IPS-18a (cell line): Measurements from ENCODE around the gene TRIM4.
"Not testable (repeated sequence)": the region's sequence is repeated elsewhere in the genome, so short reads cannot be mapped to it uniquely, and the experiment has no call there.

Experiments
- H3K27ac ChIP-seq: one replicate; pipeline ENCODE4 v1.5.1; 2013; ENCODE audit warnings: low read length
- H3K27me3 ChIP-seq: one replicate; pipeline ENCODE4 v1.6.1; 2013; ENCODE audit warnings: mild to moderate bottlenecking, low read length; ENCODE audit not compliant: control insufficient read depth, insufficient read depth
- H3K36me3 ChIP-seq: one replicate; pipeline ENCODE4 v1.6.1; 2013; ENCODE audit warnings: low read depth, low read length; ENCODE audit not compliant: control insufficient read depth
- H3K4me1 ChIP-seq: one replicate; pipeline ENCODE4 v1.6.1; 2013; ENCODE audit warnings: low read depth, low read length; ENCODE audit not compliant: control insufficient read depth
- H3K4me3 ChIP-seq: one replicate; pipeline ENCODE4 v1.5.1; 2013; ENCODE audit warnings: low read length
- H3K9ac ChIP-seq: one replicate; pipeline ENCODE4 v1.6.1; 2013; ENCODE audit warnings: mild to moderate bottlenecking, low read length, moderate library complexity
- H3K9me3 ChIP-seq: one replicate; pipeline ENCODE4 v1.6.1; 2013; ENCODE audit warnings: low read depth, low read length; ENCODE audit not compliant: control insufficient read depth

The TRIM4 gene

GRCh38 chr7:99938296-99938695, 19.0 kb upstream of the TRIM4 start:
- H3K9me3 ChIP-seq = peaks cover 18% of the 10 kb centered on the region
- no peaks in the 10 kb centered on the region for H3K27me3 ChIP-seq
- H3K27ac ChIP-seq = no peak overlapping the region
- H3K36me3 ChIP-seq = no peaks in the 10 kb centered on the region
- peaks cover 3% of the 10 kb centered on the region for H3K4me1 ChIP-seq
- H3K4me3 ChIP-seq = no peak overlapping the region
- H3K9ac ChIP-seq = no peak overlapping the region

DNA sequence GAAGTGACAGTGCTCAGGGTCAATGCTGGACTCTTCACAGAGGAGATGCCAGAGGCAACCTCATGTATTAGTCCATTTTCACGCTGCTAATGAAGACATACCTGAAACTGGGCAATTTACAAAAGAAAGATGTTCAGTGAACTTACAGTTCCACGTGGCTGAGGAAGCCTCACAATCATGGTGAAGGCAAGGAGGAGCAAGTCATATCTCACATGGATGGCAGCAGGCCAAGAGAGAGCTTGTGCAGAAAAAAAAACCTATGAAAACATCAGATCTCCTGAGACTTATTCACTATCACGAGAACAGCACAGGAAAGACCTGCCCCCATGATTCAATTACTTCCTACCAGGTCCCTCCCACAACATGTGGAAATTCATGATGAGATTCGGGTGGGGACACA, 15.7 kb upstream of the TRIM4 start:
- not testable (repeated sequence) for H3K4me1 ChIP-seq, H3K9ac ChIP-seq, H3K36me3 ChIP-seq, H3K27ac ChIP-seq, H3K27me3 ChIP-seq, H3K4me3 ChIP-seq
- peaks cover 18% of the 10 kb centered on the region for H3K9me3 ChIP-seq

DNA sequence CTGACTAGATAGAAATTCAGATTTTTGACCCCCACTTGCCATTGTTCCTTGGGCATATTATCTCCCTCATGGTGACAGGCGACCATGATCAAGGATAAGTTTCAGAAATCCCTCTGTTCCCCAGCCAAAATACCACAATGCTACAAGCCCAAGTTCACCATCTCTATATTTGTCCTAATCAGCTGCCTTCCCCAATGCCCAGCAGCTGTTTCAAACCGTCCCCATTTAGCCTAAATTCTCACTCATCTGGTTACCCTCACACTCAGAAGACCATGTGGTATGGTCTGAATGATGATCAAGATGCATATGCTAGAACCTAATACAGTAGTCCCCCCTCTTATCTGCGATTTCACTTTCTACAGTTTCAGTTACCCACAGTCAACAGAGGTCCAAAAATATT, 11.0 kb upstream of the TRIM4 start:
- Histone ChIP-seq H3K36me3 (no peaks in the 10 kb centered on the region), H3K9ac (no peak overlapping the region), H3K4me1 (peaks cover 12% of the 10 kb centered on the region), H3K9me3 (no peaks in the 10 kb centered on the region), H3K27ac (no peak overlapping the region), H3K27me3 (peaks cover 10% of the 10 kb centered on the region), H3K4me3 (no peak overlapping the region)

GRCh38 chr7:99929730-99930053, 10.4 kb upstream of the TRIM4 start:
- Histone ChIP-seq H3K27me3 (peaks cover 10% of the 10 kb centered on the region), H3K27ac (no peak overlapping the region), H3K36me3 (no peaks in the 10 kb centered on the region), H3K9ac (no peak overlapping the region), H3K4me3 (peak overlapping the region; percentile 53), H3K4me1 (peaks cover 12% of the 10 kb centered on the region), H3K9me3 (no peaks in the 10 kb centered on the region)

DNA sequence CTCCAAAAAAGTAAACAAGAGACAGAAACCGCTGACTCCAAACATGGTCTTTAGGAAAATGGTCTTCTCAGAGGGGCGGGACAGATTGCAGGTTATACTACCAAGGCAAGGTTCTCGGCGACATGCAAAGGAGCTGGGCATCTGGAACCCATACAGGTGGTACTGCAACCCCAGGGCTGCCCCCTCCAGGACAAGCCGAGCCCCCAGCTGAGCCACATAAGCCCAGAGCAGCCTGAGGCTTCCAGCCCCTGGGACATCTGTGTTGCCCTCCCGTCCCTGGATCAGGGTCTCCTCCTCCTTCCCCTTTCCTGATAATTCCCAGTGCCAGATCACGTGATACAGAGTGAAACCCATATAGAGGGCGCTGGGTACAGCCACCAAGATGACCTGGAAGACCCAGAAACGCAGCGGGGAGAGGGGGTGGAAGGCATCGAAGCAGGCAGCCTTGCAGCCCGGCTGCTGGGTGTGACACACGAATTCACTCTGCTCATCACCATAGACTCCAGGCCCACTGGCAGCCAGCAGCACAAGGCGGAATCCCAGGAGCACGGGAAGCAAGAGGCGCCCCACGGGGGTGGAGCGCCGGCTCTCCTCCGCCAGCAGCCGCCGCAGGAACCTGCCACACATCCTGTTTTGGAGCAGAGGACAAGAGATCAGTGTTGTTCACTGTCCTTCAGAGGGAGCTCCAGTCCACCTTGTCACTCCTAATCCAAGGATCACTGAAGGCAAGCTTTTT, 9.8 kb upstream of the TRIM4 start, which contains the start of gene GJC3:
Gene GJC3, minus strand, starts transcription at position 627 of the 736 bp plus-strand sequence. Its CDS starts 0 bp downstream, at position 627.
- H3K9me3 ChIP-seq = no peaks in the 10 kb centered on the region
- peak within 1 kb of the TSS; percentile 53 for H3K4me3 ChIP-seq
- H3K27me3 ChIP-seq = peaks cover 10% of the 10 kb centered on the region
- no peak within 1 kb of the TSS for H3K27ac ChIP-seq
- peaks cover 10% of the 10 kb centered on the region for H3K4me1 ChIP-seq
- no peaks in the 10 kb centered on the region for H3K36me3 ChIP-seq
- H3K9ac ChIP-seq = peak within 1 kb of the TSS; percentile 44

DNA sequence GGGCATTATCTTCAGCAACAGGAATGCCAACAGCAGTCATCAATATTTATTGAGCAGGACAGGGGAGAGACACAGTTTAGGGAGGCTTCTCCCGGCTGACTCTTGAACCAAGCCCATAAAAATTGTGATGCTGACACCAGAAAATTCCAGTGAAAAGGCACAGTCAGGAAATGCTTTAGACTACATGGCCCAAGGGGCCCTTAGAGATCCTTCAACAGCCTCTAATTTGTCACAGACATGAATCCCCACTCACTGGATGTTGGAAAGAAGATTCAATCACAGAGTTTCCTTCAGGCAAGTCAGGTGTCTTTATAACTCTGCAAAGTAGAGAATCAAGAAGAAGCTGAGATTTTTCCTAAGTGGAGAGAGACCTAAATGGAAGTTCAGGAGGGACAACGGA, 8.9 kb upstream of the TRIM4 start:
- H3K9ac ChIP-seq = no peak overlapping the region
- H3K27ac ChIP-seq = no peak overlapping the region
- H3K36me3 ChIP-seq = no peaks in the 10 kb centered on the region
- peaks cover 9% of the 10 kb centered on the region for H3K4me1 ChIP-seq
- no peak overlapping the region for H3K4me3 ChIP-seq
- no peaks in the 10 kb centered on the region for H3K9me3 ChIP-seq
- H3K27me3 ChIP-seq = peaks cover 17% of the 10 kb centered on the region

- no peak overlapping the region for H3K9ac ChIP-seq
- H3K27ac ChIP-seq = no peak overlapping the region
- H3K4me3 ChIP-seq = no peak overlapping the region
- H3K27me3 ChIP-seq = peaks cover 17% of the 10 kb centered on the region
- H3K36me3 ChIP-seq = no peaks in the 10 kb centered on the region
- H3K9me3 ChIP-seq = no peaks in the 10 kb centered on the region
- peaks cover 9% of the 10 kb centered on the region for H3K4me1 ChIP-seq
These were observed 8.2 kb upstream of the TRIM4 start for GRCh38 chr7:99927536-99927935.

- Histone ChIP-seq H3K4me3 (no peak overlapping the region), H3K36me3 (no peaks in the 10 kb centered on the region), H3K27ac (no peak overlapping the region), H3K4me1 (peaks cover 9% of the 10 kb centered on the region), H3K9me3 (no peaks in the 10 kb centered on the region), H3K27me3 (peaks cover 17% of the 10 kb centered on the region), H3K9ac (no peak overlapping the region)
These were observed 7.0 kb upstream of the TRIM4 start for GRCh38 chr7:99926321-99926720.

DNA sequence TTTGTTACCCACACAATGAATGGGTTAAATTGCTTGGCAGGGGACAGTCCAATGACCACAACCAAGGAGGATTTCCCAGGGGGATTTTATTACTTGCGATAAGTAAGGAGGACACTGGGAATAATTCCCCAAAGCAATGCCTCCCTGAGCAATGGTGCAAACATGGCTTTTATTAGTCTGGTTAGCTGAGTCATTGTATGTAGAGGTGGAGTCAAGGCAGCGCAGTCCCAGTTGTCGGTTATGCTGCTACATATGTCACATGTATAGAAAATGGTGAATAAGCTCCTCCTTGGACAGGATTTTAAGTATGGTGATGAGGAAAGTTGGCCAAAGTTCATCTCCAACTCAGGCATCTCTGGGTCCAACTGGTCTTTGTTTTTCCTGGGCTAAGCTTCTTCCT, 3.9 kb upstream of the TRIM4 start:
- Histone ChIP-seq H3K27me3 (peaks cover 13% of the 10 kb centered on the region), H3K27ac (no peak overlapping the region), H3K36me3 (no peaks in the 10 kb centered on the region), H3K4me3 (no peak overlapping the region), H3K9me3 (peaks cover 4% of the 10 kb centered on the region), H3K9ac (no peak overlapping the region), H3K4me1 (no peaks in the 10 kb centered on the region)

GRCh38 chr7:99920149-99920548, 819 bp upstream of the TRIM4 start:
- Histone ChIP-seq H3K27me3 (peaks cover 7% of the 10 kb centered on the region), H3K4me3 (peak overlapping the region; percentile 81), H3K4me1 (no peaks in the 10 kb centered on the region), H3K27ac (no peak overlapping the region), H3K9ac (peak overlapping the region; percentile 75), H3K9me3 (peaks cover 4% of the 10 kb centered on the region), H3K36me3 (peaks cover 14% of the 10 kb centered on the region)

GRCh38 chr7:99919814-99920112, 433 bp upstream of the TRIM4 start:
- Histone ChIP-seq H3K9ac (peak overlapping the region; percentile 75), H3K27ac (no peak overlapping the region), H3K27me3 (peaks cover 7% of the 10 kb centered on the region), H3K4me1 (no peaks in the 10 kb centered on the region), H3K36me3 (peaks cover 14% of the 10 kb centered on the region), H3K4me3 (peak overlapping the region; percentile 81), H3K9me3 (peaks cover 4% of the 10 kb centered on the region)

GRCh38 chr7:99910976-99911375, 8.4 kb downstream of the TRIM4 start:
- Histone ChIP-seq H3K9me3 (no peaks in the 10 kb centered on the region), H3K27ac (no peak overlapping the region), H3K4me3 (no peak overlapping the region), H3K27me3 (no peaks in the 10 kb centered on the region), H3K9ac (no peak overlapping the region), H3K36me3 (peaks cover 28% of the 10 kb centered on the region), H3K4me1 (no peaks in the 10 kb centered on the region)
